WERI-Rb-1 (cell line): ENCODE data around the gene SCN7A.
"Not testable (repeated sequence)": the region's sequence is repeated elsewhere in the genome, so short reads cannot be mapped to it uniquely, and the experiment has no call there.

ENCODE experiments used
- DNase-seq: peaks from one replicate; pipeline ENCODE4 v3.0.0-alpha.2; 2020
- H3K27ac ChIP-seq: fragments of 250-450 bp; sonication (Bioruptor Pico); 2 replicates; pipeline ENCODE4 v1.5.1; 2020; ENCODE audit warnings: mild to moderate bottlenecking, moderate library complexity
- H3K27me3 ChIP-seq: fragments of 250-450 bp; sonication (Bioruptor Pico); 2 replicates; pipeline ENCODE4 v1.5.1; 2021; ENCODE audit warnings: mild to moderate bottlenecking, low read depth, moderate library complexity; ENCODE audit not compliant: insufficient read depth, severe bottlenecking
- H3K36me3 ChIP-seq: fragments of 250-450 bp; sonication (Bioruptor Pico); 2 replicates; pipeline ENCODE4 v1.5.1; 2020; ENCODE audit warnings: mild to moderate bottlenecking, moderate library complexity
- H3K4me3 ChIP-seq: 2 replicates; pipeline ENCODE4 v1.5.1; 2011; ENCODE audit warnings: low read depth, mild to moderate bottlenecking, control low read depth, low read length
- H3K9me3 ChIP-seq: fragments of 250-450 bp; sonication (Bioruptor Pico); 2 replicates; pipeline ENCODE4 v1.5.1; 2021; ENCODE audit warnings: mild to moderate bottlenecking, moderate library complexity; ENCODE audit not compliant: severe bottlenecking
- TF ChIP-seq, protein P1 (sequence below): IDR thresholded peaks from 2 replicates; pipeline ENCODE4 v1.5.1; 2011; ENCODE audit warnings: low read depth, mild to moderate bottlenecking, control low read depth, inconsistent platforms, low read length

Gene SCN7A

DNA sequence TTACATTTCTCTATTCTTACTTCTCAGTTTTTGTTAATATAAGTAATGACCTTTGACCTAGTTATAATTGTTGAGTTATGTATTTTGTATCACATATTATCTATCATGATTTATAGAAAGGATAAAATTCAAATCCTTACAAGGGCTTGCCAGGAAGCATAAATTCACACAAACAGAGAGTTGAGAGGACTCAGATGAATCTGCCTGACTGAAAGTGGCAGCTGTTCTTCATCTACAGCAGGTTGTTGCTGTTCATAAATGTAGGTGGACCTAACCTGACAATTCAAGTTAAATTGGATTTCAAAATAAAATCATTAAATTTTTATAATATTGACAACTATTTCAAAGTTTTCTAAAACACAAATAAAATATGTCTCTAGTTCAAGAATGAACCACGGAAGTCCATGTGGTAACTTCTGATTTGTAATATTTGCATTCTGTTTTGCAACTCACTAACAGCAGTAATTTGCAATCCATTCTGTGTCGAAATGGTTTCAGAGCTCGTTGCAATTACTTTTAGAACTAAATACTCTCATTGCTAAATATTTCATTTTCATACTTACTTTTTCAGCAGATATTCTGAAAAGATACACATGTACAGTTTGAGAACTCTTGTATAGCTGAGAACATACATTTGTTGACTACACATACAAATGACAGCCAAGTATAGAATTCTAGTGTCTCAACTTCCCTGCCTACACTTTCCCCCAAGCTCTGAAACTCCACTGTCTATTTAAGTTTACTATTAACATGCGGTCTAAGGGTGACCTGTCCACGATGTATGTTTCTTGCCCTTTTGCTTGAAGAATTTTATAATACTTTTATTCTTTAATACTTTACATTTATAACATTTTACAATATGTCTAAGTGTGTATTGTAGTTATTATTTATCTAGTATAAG lies 25.7 kb downstream of the SCN7A start:
- Histone ChIP-seq H3K4me3 (no peak overlapping the region), H3K27ac (no peak overlapping the region), H3K27me3 (no peaks in the 10 kb centered on the region), H3K36me3 (no peaks in the 10 kb centered on the region), H3K9me3 (no peaks in the 10 kb centered on the region)
- TF ChIP-seq, protein P1, sequence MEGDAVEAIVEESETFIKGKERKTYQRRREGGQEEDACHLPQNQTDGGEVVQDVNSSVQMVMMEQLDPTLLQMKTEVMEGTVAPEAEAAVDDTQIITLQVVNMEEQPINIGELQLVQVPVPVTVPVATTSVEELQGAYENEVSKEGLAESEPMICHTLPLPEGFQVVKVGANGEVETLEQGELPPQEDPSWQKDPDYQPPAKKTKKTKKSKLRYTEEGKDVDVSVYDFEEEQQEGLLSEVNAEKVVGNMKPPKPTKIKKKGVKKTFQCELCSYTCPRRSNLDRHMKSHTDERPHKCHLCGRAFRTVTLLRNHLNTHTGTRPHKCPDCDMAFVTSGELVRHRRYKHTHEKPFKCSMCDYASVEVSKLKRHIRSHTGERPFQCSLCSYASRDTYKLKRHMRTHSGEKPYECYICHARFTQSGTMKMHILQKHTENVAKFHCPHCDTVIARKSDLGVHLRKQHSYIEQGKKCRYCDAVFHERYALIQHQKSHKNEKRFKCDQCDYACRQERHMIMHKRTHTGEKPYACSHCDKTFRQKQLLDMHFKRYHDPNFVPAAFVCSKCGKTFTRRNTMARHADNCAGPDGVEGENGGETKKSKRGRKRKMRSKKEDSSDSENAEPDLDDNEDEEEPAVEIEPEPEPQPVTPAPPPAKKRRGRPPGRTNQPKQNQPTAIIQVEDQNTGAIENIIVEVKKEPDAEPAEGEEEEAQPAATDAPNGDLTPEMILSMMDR, result no peak
- DNase-seq, result no peak

DNA sequence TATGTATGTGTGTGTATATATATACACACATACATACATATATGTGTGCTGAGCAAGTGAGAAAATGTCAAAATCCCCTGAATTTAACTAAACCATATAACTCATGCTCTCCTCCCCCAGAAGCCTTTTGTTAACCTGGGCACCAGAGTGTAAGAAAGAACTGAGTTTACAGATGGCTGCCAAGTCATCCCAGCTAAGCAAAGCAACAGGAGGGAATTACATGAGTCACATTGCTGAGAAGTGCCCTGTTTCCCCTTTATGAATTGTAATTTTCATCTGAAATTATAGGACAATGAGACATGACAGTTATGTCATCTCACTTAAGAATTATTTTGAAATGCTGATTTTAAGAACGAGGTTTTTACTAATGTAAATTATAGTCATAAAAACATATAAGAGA lies 29.9 kb downstream of the SCN7A start:
- TF ChIP-seq, protein P1, result no peak
- no peaks in the 10 kb centered on the region for H3K27me3 ChIP-seq
- no peaks in the 10 kb centered on the region for H3K36me3 ChIP-seq
- no peak overlapping the region for H3K4me3 ChIP-seq
- no peak overlapping the region for H3K27ac ChIP-seq
- H3K9me3 ChIP-seq, result no peaks in the 10 kb centered on the region
- no peak for DNase-seq

DNA sequence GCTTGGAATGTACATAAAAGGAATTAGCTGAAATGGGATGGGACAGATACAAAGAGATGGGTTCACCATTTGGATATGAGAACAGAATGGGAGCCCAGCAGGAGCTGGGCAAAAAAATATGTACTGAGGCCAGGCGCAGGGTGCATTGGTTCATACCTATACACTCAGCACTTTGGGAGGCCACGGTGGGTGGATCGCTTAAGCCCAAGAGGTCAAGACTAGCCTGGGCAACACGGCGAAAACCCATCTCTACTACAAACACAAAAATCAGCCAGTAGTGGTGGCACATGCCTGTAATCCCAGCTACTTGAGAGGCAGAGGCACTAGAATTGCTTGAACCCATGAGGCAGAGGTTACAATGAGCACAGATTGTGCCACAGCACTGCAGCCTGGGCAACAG lies 30.4 kb downstream of the SCN7A start:
- H3K4me3 ChIP-seq, result no peak overlapping the region
- H3K27me3 ChIP-seq, result no peaks in the 10 kb centered on the region
- no peaks in the 10 kb centered on the region for H3K36me3 ChIP-seq
- TF ChIP-seq, protein P1, result no peak
- no peak overlapping the region for H3K27ac ChIP-seq
- no peak for DNase-seq
- H3K9me3 ChIP-seq, result no peaks in the 10 kb centered on the region

DNA sequence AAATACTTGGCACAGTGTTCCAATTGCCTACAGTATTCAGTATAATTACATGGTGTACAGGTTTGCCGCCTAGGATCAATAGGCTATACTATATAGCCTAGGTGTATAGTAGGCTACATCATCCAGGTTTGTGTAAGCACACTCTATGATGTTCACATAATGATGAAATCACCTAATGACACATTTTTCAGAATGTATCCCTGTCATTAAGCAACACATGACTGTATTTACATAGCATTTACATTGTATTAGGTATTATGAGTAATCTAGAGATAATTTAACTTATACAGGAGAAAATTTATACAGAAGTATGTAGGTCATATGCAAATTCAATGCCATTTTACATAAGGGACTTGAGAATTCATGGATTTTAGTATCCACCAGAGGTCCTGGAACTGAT lies 35.4 kb downstream of the SCN7A start:
- DNase-seq, result no peak
- TF ChIP-seq, protein P1, result no peak
- Histone ChIP-seq H3K36me3 (no peaks in the 10 kb centered on the region), H3K4me3 (no peak overlapping the region), H3K27ac (no peak overlapping the region), H3K27me3 (no peaks in the 10 kb centered on the region), H3K9me3 (no peaks in the 10 kb centered on the region)

DNA sequence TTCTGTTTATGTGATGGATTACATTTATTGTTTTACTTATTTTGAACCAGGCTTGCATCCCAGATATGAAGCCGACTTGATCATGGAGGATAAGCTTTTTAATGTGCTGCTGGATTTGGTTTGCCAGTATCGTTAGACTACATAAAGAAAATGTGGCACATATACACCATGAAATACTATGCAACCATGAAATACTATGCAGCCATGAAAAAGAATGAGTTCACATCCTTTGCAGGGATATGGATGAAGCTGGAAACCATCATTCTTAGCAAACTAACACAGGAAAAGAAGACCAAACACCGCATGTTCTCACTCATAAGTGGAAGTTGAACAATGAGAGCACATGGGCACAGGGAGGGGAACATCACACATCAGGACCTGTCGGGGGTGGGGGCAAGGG lies 38.2 kb downstream of the SCN7A start:
- H3K4me3 ChIP-seq, H3K36me3 ChIP-seq, H3K27me3 ChIP-seq, DNase-seq, H3K9me3 ChIP-seq, H3K27ac ChIP-seq: not testable (repeated sequence)

DNA sequence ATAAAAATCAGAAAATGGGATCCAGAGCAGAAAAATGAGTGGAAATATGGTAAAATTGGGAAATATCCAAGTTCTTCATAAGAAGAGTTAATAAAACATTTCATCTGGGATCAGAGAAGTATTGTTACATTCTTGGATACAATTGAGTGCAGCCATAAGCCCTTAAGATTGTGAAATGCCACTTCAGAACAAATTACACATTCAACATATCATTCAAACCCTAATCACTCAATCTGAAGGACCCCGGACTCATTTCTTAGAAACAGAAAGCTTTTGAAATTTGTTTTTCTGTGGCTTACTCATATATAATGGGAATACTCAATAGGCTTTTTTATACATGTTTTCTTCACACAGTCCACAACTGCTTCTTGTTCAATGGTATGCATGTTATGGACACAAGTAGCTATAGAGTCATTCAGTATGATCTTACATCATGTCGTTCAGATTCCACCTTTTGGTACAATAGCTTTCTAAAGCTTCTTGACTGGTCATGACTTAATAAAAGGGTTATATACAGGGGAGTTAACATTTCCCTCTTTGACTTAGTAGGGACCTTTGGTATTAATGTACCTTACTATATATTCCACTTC lies 39.9 kb downstream of the SCN7A start:
- no peak for DNase-seq
- no peaks in the 10 kb centered on the region for H3K27me3 ChIP-seq
- H3K36me3 ChIP-seq, result no peaks in the 10 kb centered on the region
- H3K27ac ChIP-seq, result no peak overlapping the region
- H3K4me3 ChIP-seq, result no peak overlapping the region
- no peaks in the 10 kb centered on the region for H3K9me3 ChIP-seq
- TF ChIP-seq, protein P1, result no peak
